ENCODE data around the gene MRPL48.
A peak's percentile ranks its signal among the peaks of the same experiment; 100 is the strongest.
"Not testable (repeated sequence)": the region's sequence is repeated elsewhere in the genome, so short reads cannot be mapped to it uniquely, and the experiment has no call there.

MRPL48 gene

GRCh38 chr11:73779084-73779902, 8.4 kb upstream of the MRPL48 start:
- peak; percentile 99 for DNase-seq

DNA sequence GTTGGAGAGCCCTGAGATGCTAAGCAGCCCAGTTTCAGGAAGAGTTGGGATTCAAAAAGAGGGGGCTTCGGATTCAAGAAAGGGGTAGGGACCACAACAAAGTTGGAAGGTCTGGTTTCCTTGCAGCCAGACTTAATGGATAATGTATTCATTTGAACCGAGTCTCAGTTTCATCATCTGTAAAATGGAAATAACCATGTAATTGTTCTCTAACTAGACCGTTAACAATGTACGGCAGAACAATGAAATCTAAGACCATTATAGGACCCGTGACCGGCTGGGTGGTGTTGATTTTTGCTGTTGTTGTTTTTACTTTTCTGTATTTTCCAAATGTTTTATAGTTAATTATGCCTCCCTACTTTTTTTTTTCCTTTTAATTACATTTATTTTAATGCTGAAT, 6.4 kb upstream of the MRPL48 start:
- no peak for DNase-seq

GRCh38 chr11:73783483-73784020, 4.1 kb upstream of the MRPL48 start:
- no peak for DNase-seq

DNA sequence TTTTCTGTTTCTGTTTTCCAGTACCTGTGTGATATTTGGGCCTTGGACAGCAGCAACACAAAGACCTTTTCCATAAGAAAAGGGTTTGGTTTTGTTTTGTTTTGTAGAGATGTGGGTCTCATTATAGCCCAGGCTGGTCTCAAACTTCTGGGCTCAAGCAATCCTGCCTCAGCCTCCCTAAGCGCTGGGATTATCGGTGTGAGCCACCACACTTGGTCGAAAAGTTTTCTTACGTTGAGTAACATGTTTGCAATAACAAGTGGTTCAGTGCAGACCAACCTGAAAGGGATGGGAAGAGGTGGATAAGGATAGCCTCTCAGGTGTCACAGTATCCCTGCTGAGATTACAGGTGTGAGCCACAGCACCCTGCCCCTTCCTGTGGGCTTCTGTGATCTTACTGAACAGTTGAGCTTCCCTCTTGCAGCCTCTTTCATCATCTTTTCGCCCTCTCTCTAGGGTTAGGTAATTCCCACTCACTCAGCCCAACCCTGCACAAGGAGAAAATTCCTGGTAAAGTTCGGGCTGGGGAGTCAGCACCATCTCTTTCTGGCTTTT, 3.5 kb upstream of the MRPL48 start:
- DNase-seq = no peak

- DNase-seq = no peak
These were observed 2.9 kb upstream of the MRPL48 start for GRCh38 chr11:73784734-73785133.

- DNase-seq = not testable (repeated sequence)
These were observed 2.2 kb upstream of the MRPL48 start for GRCh38 chr11:73785467-73785866.

DNA sequence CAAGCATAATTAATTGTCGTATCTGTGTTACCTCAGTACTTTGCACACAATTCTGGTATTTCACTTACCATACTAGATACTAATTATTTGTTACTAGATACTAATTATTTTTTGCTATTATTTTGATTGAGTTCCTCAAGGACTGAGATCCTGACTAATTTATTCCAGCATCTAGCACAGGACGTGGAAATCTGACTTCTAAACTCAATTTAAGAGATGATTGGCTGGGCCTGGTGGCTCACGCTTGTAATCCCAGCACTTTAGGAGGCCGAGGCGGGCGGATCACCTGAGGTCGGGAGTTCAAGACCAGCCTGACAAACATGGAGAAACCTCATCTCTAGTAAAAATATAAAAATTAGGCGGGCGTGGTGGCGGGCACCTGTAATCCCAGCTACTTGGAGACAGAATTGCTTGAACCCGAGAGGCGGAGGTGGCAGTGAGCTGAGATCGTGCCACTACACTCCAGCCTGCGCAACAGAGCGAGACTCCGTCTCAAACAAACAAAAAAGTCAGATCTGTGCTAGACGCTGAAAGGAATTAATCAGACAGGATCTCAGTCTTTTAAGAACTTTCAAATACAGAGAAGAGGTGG, 527 bp upstream of the MRPL48 start:
- DNase-seq = no peak

DNA sequence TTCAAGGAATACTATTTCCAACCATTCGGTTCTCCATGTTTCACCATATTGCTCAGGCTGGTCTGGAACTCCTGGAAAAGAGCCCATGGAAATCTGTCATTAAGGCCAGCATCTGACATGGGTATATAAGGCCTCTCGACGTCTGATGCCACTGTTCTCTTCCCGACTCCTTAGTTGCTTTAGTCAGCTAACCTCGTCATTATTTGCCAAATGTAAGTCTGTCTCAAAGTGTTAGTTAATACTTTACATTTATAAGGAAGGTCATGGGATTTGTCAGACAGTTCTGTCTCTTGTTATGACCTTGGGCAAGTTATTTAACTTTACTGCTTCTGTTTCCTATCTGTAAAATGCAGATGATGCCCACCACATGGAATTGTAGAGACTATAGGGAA, 1.6 kb downstream of the MRPL48 start:
- DNase-seq = no peak

GRCh38 chr11:73792584-73792983, 4.9 kb downstream of the MRPL48 start:
- no peak for DNase-seq

DNA sequence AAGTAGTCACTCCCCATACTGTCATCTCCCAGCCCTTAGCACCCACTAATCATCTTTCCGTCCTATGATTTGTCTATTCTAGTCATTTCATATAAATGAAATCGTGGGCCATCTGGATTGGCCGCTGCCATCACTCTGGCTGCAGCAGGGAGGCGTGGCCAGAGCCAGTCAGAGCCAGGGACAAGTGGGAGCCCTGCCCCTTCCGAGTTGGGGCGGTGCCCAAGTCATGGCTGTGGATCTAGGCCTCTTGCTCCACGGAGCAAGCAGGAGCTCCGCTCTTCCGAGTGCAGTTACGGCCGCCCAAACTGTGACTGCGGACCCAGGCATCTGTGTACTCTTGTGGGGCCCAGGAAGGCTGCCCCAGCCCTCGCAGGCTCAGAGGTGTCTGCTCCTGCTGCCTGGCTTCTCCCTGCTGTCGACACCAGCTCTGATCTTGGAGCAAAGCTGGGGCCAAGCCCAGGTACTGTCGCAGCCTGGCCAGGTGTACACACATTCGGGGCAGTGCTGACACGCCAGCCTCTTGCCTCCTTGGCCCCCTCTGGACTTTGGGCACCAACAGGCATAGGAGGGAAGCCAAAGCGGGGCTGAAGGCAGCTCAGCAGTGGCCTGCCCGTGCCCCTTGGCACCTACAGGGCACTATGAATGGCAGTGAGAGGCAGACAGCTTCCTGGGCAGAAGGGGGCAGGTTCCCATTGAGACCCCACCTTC, 8.4 kb downstream of the MRPL48 start:
- no peak for DNase-seq

DNA sequence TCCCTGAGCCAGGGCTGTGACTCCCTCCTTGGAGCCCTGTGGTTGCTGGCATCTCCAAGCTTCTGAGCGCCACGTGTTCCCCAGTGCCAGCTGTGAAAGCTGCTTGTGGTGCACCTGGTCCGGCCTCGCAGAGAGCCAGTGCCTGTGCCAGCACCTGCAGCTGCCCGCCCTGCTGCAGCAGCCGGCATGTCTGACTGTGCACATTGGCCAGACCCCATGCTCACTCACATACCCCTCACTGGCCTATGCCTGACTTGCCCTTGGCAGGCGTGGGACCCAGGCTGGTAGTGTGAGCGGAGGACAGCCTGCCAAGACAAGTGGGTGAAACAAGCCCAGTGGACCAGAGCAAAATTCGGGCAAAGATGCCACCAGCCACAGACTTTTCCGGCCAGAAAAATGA, 9.8 kb downstream of the MRPL48 start:
- no peak for DNase-seq

DNA sequence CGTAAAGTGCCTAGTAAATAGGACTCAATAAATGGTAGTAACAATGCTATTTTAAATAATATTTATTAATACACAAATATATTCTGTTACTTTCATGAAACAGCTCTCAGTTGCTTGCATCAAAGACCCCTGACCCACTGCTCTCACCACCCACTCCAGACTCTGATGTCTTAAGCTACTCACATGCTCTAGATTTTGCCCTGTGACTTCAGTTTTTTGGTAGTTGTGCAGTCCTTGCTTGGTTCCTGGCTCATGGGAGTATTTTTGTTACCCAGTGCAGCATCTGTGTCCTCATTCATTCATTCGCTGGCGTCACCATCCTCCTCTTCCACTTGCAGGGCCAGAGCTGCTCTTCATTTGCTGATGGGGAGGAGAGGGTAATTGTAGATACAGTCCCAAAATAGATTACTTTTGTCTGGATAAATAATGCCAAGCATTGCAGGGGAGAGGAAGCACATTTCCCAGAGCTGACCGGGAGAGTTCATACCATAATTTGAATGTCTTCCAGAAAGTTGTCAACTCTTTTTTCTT, 12.7 kb downstream of the MRPL48 start:
- DNase-seq = no peak

GRCh38 chr11:73801136-73801535, 13.5 kb downstream of the MRPL48 start:
- no peak for DNase-seq

DNA sequence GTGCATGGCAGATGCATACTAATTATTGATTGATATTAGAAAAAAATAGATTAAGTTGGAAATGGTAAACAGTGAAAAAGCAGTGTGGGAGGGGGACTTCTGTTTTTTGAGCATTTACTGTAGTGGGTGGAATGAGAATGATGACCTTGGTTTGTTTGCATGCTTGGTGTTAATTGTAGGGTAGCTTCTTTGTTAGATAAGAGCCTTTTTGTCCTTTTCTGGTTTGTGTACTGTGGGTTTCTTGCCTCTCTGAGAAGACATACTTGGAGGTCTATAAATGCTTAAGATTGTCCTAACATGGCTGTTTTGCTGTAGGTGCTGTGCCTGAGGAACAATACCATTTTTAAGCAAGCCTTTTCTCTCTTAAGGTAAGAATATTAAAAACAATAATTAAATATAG, 17.0 kb downstream of the MRPL48 start:
- no peak for DNase-seq

DNA sequence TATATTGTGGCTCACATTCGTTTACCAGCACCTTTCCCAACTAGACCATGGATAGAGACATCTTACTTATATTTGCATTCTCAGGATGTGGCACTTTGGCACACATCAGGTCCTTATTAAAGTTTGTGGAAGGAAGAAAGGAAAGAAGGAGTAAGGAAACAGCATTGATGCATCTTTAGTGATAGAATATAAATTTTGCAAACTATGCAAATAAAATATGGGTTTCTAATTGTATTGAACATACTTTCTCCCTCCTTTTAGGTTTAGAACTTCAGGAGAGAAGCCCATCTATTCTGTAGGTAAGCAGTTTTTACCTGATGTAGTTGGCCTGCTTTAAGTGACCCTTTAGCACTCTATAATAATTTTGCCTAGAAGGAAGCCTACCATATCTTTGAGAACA, 20.4 kb downstream of the MRPL48 start:
- DNase-seq = no peak

- DNase-seq = no peak
These were observed 23.0 kb downstream of the MRPL48 start for GRCh38 chr11:73810637-73811036.

- DNase-seq = no peak
These were observed 24.6 kb downstream of the MRPL48 start for GRCh38 chr11:73812234-73812633.

DNA sequence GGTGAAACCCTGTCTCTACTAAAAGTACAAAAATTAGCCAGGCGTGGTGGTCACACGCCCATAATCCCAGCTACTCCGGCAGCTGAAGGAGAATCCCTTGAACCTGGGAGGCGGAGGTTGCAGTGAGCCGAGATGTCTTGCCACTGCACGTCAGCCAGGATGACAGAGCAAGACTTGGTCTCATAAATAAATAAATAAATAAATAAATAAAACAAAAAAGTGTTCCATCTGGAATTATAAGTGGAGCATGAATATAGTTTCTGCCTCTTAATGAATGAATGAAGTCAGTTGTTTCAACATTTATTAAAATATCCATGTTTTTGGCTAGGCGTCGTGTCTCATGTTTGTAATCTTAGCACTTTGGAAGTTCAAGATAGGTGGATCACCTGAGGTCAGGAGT, 27.1 kb downstream of the MRPL48 start:
- no peak for DNase-seq

DNA sequence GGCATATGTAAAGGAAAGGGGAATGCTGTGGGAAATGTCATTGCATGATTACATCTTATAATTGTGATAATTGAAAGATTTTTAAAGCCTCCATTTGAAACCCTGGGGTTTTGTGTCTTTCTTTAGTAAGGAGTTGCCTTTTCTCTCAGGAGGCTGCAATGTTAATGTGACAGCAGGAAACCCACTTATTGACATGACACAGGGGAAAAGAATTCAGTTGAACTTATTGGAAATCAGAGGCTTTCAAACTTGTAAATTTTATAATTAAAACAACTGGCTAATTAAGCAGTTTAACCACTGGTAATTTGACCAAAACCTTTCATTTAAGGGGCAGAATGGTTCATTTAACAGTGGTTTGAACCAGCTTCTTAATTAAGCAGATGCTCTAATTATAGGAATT, 31.2 kb downstream of the MRPL48 start:
- DNase-seq = no peak

- DNase-seq = no peak
These were observed 42.6 kb downstream of the MRPL48 start for GRCh38 chr11:73830261-73830660.

- no peak for DNase-seq
These were observed 45.4 kb downstream of the MRPL48 start for GRCh38 chr11:73833067-73833466.

DNA sequence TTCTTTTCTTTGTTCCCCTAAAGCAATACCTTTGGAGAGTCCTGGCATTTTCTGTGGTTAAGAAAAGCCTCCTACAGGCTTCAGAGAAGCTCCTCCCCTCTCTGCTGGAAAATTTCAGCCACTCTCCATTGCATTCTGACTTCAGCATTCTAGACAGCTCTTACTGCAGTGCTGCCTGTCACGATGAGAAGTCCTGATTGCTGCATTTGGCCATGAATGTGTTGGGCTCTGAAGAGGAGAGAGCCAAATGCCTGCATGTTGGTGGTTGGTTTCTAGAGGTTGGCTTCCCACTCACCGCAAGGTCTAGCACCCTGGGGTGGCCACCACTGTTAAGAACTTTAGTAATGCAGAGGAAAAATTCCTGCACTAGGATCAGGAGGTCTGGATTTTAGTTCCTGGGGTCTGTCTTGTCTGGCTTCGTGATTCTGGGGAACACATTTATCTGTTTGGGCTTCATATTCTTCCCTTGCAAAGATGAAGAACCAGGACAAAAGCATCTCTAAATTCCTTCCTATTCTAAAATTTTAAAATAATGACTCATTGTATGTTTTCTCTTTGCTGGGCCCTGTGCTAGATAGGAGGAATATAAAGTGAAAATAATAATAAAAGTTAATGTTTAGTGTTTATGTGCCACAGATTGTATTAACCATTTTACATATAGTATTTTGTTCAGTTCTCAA, 50.9 kb downstream of the MRPL48 start:
- DNase-seq = no peak

- DNase-seq = no peak
These were observed 51.4 kb downstream of the MRPL48 start for GRCh38 chr11:73839123-73839457.
